DOHH2 (cell line): ENCODE data around the gene NDRG3.

Experiments used
- H3F3A ChIP-seq: fragments of 200-600 bp; sonication (generic), shearing (Covaris generic); 2 replicates; pipeline ENCODE4 v1.6.0; 2016; ENCODE audit warnings: antibody characterized with exemption, mild to moderate bottlenecking; ENCODE audit not compliant: control insufficient read depth, insufficient read depth
- H3K27ac ChIP-seq: fragments of 200-600 bp; sonication (generic); 2 replicates; pipeline ENCODE4 v1.5.1; 2014; ENCODE audit warnings: low read depth, mild to moderate bottlenecking, low read length, moderate library complexity
- H3K27me3 ChIP-seq: fragments of 200-600 bp; sonication (generic); 2 replicates; pipeline ENCODE4 v1.6.1; 2014; ENCODE audit warnings: mild to moderate bottlenecking, low read length, mixed read lengths; ENCODE audit not compliant: control insufficient read depth
- H3K36me3 ChIP-seq: fragments of 200-600 bp; sonication (generic); 2 replicates; pipeline ENCODE4 v1.6.1; 2014; ENCODE audit warnings: mild to moderate bottlenecking, low read length, moderate library complexity, mixed read lengths; ENCODE audit not compliant: control insufficient read depth
- H3K4me1 ChIP-seq: fragments of 200-600 bp; sonication (generic); 2 replicates; pipeline ENCODE4 v1.6.1; 2014; ENCODE audit warnings: mild to moderate bottlenecking, low read length, mixed read lengths; ENCODE audit not compliant: control insufficient read depth
- H3K4me2 ChIP-seq: fragments of 200-600 bp; sonication (generic); 2 replicates; pipeline ENCODE4 v1.6.0; 2014; ENCODE audit warnings: mild to moderate bottlenecking, low read length, moderate library complexity
- H3K4me3 ChIP-seq: fragments of 200-600 bp; sonication (generic); 2 replicates; pipeline ENCODE4 v1.5.1; 2014; ENCODE audit warnings: mild to moderate bottlenecking, low read length, mixed read lengths
- H3K79me2 ChIP-seq: fragments of 200-600 bp; sonication (generic); 2 replicates; pipeline ENCODE4 v1.6.1; 2014; ENCODE audit warnings: mild to moderate bottlenecking, low read length, mixed read lengths; ENCODE audit not compliant: control insufficient read depth
- H3K9me2 ChIP-seq: fragments of 200-600 bp; sonication (generic); replicated peaks from 2 replicates; pipeline ENCODE4 v1.6.1; 2014; ENCODE audit warnings: mild to moderate bottlenecking, low read length, mixed read lengths; ENCODE audit not compliant: control insufficient read depth
- H3K9me3 ChIP-seq: fragments of 200-600 bp; sonication (generic); 2 replicates; pipeline ENCODE4 v1.6.1; 2014; ENCODE audit warnings: antibody characterized with exemption, low read length, mixed read lengths; ENCODE audit not compliant: control insufficient read depth, insufficient read depth
- H4K20me1 ChIP-seq: fragments of 200-600 bp; sonication (generic); 2 replicates; pipeline ENCODE4 v1.6.0; 2014; ENCODE audit warnings: low read depth, mild to moderate bottlenecking, antibody characterized with exemption, low read length, moderate library complexity; ENCODE audit not compliant: control insufficient read depth, insufficient read depth
- CTCF ChIP-seq: fragments of 200-600 bp; sonication (generic); IDR thresholded peaks from one replicate; pipeline ENCODE4 v1.5.1; 2014; ENCODE audit warnings: antibody characterized with exemption, mild to moderate bottlenecking, low read depth, low read length; ENCODE audit not compliant: poor library complexity, severe bottlenecking
- EZH2phosphoT487 ChIP-seq: fragments of 200-600 bp; sonication (generic); IDR thresholded peaks from 2 replicates; pipeline ENCODE4 v1.6.1; 2017; ENCODE audit warnings: borderline replicate concordance, mild to moderate bottlenecking, antibody characterized with exemption, low read length, moderate library complexity, mixed read lengths

Gene NDRG3

GRCh38 chr20:36736451-36737182 is 9.3 kb downstream of the NDRG3 start:
- Histone ChIP-seq H4K20me1 (no peaks in the 10 kb centered on the region), H3K27ac (no peak overlapping the region), H3F3A (peaks cover 3% of the 10 kb centered on the region; the same call in 1 of the 2 replicates), H3K9me2 (no peaks in the 10 kb centered on the region), H3K27me3 (no peaks in the 10 kb centered on the region), H3K79me2 (no peaks in the 10 kb centered on the region), H3K4me3 (no peak overlapping the region), H3K9me3 (no peaks in the 10 kb centered on the region), H3K4me2 (no peak overlapping the region), H3K36me3 (no peaks in the 10 kb centered on the region), H3K4me1 (no peaks in the 10 kb centered on the region)
- TF ChIP-seq EZH2phosphoT487 = no peak
- no peak for TF ChIP-seq CTCF

GRCh38 chr20:36732456-36732855 is 13.4 kb downstream of the NDRG3 start:
- Histone ChIP-seq H3K4me2 (no peak overlapping the region), H3K4me1 (no peaks in the 10 kb centered on the region), H3K9me3 (no peaks in the 10 kb centered on the region), H3K36me3 (no peaks in the 10 kb centered on the region), H3K79me2 (no peaks in the 10 kb centered on the region), H3F3A (no peaks in the 10 kb centered on the region), H3K27me3 (no peaks in the 10 kb centered on the region), H4K20me1 (no peaks in the 10 kb centered on the region), H3K9me2 (no peaks in the 10 kb centered on the region), H3K27ac (no peak overlapping the region), H3K4me3 (no peak overlapping the region)
- TF ChIP-seq CTCF = no peak
- TF ChIP-seq EZH2phosphoT487 = no peak

GRCh38 chr20:36728986-36729385 is 16.9 kb downstream of the NDRG3 start:
- no peaks in the 10 kb centered on the region for H3K27me3 ChIP-seq
- TF ChIP-seq CTCF (no peak), EZH2phosphoT487 (no peak)
- no peaks in the 10 kb centered on the region for H4K20me1 ChIP-seq
- H3K9me2 ChIP-seq = no peaks in the 10 kb centered on the region
- H3F3A ChIP-seq = no peaks in the 10 kb centered on the region
- H3K9me3 ChIP-seq = no peaks in the 10 kb centered on the region
- no peak overlapping the region for H3K27ac ChIP-seq
- no peaks in the 10 kb centered on the region for H3K36me3 ChIP-seq
- no peak overlapping the region for H3K4me3 ChIP-seq
- no peak overlapping the region for H3K4me2 ChIP-seq
- no peaks in the 10 kb centered on the region for H3K79me2 ChIP-seq
- H3K4me1 ChIP-seq = no peaks in the 10 kb centered on the region
